Measurements from ENCODE around the gene HS6ST1.

HS6ST1 gene

DNA sequence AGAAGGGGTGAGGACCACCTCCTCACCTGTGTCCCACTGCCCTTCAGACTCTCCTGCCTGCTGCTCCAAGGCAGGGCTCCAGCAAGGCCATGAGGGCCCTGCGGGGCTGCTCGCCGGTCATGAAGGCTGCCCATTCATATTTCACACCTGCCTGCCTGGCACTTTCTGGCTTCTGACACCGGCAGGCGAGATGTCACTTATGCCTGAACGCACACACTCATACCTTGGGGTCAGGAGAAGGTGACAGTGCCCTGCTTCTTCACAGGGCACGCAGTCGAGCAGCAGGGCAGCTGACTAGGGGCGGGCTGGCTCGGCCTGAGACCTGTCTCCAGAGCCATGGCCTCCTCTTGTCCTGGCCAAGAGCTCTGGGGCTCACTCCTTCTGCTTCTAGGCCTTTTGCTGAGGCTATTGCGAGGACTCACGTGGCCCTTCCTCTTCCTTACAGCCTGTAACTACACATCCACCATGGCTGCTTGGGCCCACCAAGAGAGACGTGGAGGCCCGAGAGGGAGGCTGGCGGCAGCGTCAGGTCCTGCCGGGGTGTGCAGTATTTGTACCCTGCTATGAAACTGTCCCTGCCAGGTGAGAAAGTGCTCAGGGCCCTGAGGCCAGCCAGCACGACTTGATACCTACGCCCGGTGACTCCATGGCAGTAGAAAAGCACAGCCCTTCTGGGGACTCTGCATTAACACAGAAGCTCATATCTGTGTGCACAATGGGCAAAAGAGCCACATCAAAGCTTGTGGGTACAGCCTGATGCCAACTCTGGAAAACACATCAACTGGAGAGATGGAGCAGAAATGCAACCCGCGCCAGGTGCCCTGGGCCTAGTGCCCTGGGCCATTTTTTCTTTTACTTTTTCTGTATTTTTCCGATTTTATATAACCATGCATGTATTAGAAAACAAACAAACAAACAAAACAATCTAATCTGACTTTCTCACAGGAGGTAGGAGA lies 30.6 kb downstream of the HS6ST1 start:
- TF ChIP-seq POLR2A (IDR thresholded peaks at IDR 0.05; ENCODE audit: low read depth, low read length) (no peak), POLR2AphosphoS5 (IDR thresholded peaks at IDR 0.05; ENCODE audit: low read depth, low read length) (no peak), TAF1 (IDR thresholded peaks at IDR 0.05; ENCODE audit: borderline replicate concordance, low read depth, low read length) (no peak)
- DNase-seq (ENCODE audit: insufficient read length) (no peak), FAIRE-seq (no peak)

DNA sequence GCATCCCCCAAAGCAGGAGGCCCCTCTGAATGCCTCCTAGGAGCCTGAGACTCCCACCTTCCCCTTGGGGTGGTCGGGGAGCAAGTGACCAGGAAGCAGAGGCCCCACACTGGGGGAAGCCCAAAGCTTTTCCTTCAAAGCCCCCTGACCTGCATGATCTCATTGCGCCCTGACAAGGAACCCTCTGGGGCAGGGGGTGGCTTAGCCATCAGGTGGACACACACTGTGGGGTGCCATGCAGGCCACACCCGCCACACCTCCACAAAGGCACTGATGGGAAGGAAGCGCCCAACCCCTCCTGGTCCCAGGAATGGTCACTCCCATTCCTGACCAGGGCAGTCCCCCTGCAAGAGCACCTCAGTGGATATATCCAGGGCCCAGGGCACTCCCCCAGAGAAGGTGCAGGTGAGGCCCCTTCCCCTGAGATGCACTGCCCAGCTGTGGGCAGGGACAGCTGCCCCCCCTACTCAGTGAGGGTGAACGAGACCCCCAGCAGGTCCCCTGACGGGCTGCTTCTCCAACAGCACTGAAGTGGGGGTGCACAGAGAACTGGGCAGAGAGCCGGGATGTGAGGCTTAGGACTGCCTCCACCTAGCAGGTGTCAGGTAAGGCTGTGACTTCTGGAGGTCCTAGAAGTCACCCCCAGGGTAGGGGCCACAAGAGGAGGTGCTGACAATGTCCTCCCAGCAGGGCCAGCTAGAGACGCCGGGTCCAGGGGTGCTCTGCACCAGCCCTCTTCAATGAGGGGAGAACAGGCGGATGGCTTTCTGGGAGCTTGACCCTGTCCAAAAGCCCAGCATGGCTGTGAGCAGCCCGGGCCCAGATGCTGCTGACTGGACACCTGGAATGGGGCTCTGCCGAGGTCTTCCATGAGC lies 31.5 kb downstream of the HS6ST1 start:
- TF ChIP-seq POLR2AphosphoS5 (IDR thresholded peaks at IDR 0.05; ENCODE audit: low read depth, low read length) = no peak
- TF ChIP-seq POLR2A (IDR thresholded peaks at IDR 0.05; ENCODE audit: low read depth, low read length) = no peak
- TF ChIP-seq TAF1 (IDR thresholded peaks at IDR 0.05; ENCODE audit: borderline replicate concordance, low read depth, low read length) = no peak
- FAIRE-seq (no peak), DNase-seq (ENCODE audit: insufficient read length) (no peak)

DNA sequence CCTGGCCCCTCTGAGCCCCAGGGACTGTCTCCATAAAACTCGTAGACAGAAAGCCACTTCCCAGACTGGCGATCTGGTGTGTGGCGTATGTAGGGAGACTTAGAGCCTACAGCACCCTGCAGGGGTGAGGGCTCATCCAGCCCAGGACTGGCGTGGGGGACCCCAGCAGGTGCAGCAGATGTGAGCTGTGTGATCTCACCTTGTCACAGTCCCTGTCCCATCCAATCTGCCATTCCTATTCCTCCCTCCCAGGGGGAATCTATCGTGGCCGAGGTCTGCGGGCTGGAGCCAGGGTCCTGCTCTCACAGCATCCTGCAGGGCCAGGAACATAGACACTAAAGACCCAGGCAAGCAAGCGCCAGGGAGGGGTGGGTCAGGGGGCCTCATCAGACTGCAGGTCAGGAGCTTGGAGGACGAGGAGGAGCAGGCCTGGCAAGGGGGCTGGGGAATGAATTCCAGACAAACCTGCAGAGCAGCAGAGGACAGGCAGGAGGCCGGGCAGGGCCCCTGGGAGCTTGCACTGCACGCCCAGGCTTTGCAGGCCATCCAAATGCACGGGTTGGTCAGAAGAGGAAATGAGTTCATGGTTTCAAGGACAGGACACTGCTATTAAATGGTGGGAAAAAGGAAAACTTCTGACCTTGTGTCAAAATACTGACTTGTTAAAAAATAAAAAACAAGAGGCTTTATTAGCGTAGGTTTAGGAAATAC lies 32.5 kb downstream of the HS6ST1 start:
- TF ChIP-seq POLR2AphosphoS5 (IDR thresholded peaks at IDR 0.05; ENCODE audit: low read depth, low read length) = no peak
- no peak for TF ChIP-seq POLR2A (IDR thresholded peaks at IDR 0.05; ENCODE audit: low read depth, low read length)
- no peak for TF ChIP-seq TAF1 (IDR thresholded peaks at IDR 0.05; ENCODE audit: borderline replicate concordance, low read depth, low read length)
- DNase-seq (ENCODE audit: insufficient read length) = no peak
- FAIRE-seq = no peak

DNA sequence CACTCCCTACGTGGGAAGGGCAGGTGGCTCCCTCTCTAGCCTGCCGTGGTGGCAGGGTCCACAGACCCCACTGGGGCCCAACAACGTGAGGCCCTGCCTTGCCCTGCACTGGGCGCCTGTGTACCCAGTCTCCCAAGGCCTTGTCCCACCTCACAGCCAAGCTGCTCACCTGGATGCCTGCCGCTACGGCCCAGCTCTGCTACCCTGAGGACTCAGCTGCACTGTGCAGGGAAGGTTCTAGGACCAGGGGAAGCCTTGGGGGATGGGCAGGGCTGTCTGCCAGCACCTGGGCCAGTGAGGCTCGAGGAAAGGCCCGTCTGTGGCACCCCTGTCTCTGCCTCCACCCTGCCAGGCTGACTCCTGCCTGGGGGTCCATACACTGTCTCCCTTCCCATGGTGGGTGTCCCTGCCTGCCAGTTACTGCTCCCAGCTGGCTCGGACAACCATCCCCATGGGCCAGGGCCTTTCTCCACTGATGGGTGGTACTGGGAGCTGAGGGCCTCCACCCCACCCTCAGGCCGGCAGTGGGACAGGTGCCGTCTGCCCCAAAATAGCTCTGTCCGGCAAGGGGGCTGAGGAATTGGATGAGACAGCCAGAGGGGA lies 33.2 kb downstream of the HS6ST1 start:
- no peak for TF ChIP-seq POLR2A (IDR thresholded peaks at IDR 0.05; ENCODE audit: low read depth, low read length)
- no peak for TF ChIP-seq POLR2AphosphoS5 (IDR thresholded peaks at IDR 0.05; ENCODE audit: low read depth, low read length)
- no peak for TF ChIP-seq TAF1 (IDR thresholded peaks at IDR 0.05; ENCODE audit: borderline replicate concordance, low read depth, low read length)
- DNase-seq (ENCODE audit: insufficient read length) (no peak), FAIRE-seq (no peak)

GRCh38 chr2:128284841-128285240 lies 33.8 kb downstream of the HS6ST1 start:
- FAIRE-seq (no peak), DNase-seq (ENCODE audit: insufficient read length) (no peak)
- TF ChIP-seq TAF1 (IDR thresholded peaks at IDR 0.05; ENCODE audit: borderline replicate concordance, low read depth, low read length) (no peak), POLR2A (IDR thresholded peaks at IDR 0.05; ENCODE audit: low read depth, low read length) (no peak), POLR2AphosphoS5 (IDR thresholded peaks at IDR 0.05; ENCODE audit: low read depth, low read length) (no peak)

DNA sequence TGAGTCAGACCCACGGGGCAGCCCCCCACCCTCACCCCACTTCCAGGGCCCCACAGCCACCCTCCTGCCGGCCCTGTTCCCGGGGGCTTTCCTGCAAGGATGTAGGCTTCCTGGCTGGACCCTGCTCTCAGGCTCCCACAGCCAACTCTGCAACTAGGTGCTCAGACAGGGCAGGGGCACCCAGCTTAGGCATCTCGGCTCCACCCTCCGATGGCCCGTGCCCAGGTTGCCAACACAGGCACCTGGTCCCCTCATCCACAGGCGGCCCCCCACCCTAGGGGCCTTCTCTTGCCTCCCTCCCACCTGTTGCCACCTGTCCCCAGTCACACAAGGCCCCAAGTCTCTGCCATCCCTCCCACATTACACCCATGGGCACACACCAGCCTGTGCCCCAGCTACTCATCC lies 34.6 kb downstream of the HS6ST1 start:
- DNase-seq (ENCODE audit: insufficient read length) (no peak), FAIRE-seq (no peak)
- TF ChIP-seq TAF1 (IDR thresholded peaks at IDR 0.05; ENCODE audit: borderline replicate concordance, low read depth, low read length) (no peak), POLR2AphosphoS5 (IDR thresholded peaks at IDR 0.05; ENCODE audit: low read depth, low read length) (no peak), POLR2A (IDR thresholded peaks at IDR 0.05; ENCODE audit: low read depth, low read length) (no peak)

GRCh38 chr2:128282976-128283810 lies 35.5 kb downstream of the HS6ST1 start:
- no peak for DNase-seq (ENCODE audit: insufficient read length)
- FAIRE-seq = no peak
- TF ChIP-seq POLR2AphosphoS5 (IDR thresholded peaks at IDR 0.05; ENCODE audit: low read depth, low read length) (no peak), TAF1 (IDR thresholded peaks at IDR 0.05; ENCODE audit: borderline replicate concordance, low read depth, low read length) (no peak), POLR2A (IDR thresholded peaks at IDR 0.05; ENCODE audit: low read depth, low read length) (no peak)

- no peak for FAIRE-seq
- TF ChIP-seq POLR2A (IDR thresholded peaks at IDR 0.05; ENCODE audit: low read depth, low read length) = no peak
- no peak for TF ChIP-seq TAF1 (IDR thresholded peaks at IDR 0.05; ENCODE audit: borderline replicate concordance, low read depth, low read length)
- TF ChIP-seq POLR2AphosphoS5 (IDR thresholded peaks at IDR 0.05; ENCODE audit: low read depth, low read length) = no peak
- no peak for DNase-seq (ENCODE audit: insufficient read length)
Measured at GRCh38 chr2:128282246-128282975, 36.3 kb downstream of the HS6ST1 start.

DNA sequence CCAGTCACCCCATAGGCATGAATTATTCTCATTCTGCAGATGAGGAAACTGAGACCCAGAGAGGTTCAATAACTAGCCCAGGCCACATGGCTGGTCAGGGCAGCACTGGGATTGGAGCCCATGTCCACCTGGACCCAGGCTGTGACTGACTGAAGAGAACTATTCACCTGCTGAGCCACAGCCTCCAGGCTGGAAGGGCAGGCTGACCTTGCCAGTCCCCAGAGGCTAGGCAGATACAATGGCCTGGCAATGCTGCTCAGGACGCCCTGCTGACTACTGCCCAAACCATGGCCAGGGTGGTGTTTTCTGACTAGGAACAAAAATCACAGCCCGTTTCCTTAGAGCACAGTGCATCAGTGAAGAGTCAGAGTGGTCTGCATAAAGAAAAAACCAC lies 36.8 kb downstream of the HS6ST1 start:
- no peak for FAIRE-seq

More for the DNA sequence above, 36.8 kb downstream of the HS6ST1 start:
- DNase-seq (ENCODE audit: insufficient read length) = no peak
- TF ChIP-seq POLR2AphosphoS5 (IDR thresholded peaks at IDR 0.05; ENCODE audit: low read depth, low read length) (no peak), POLR2A (IDR thresholded peaks at IDR 0.05; ENCODE audit: low read depth, low read length) (no peak), TAF1 (IDR thresholded peaks at IDR 0.05; ENCODE audit: borderline replicate concordance, low read depth, low read length) (no peak)
